Esophagus muscularis mucosa (tissue), 4 donors: ENCODE data around the gene CD2AP. TPM values are rescaled to one million over a fixed set of nuclear protein-coding genes. Genes with fewer than 3 reads are reported as not detected.

Source experiments
- DNase-seq: peaks from one replicate; pipeline ENCODE4 v3.0.0-alpha.2; 2017; ENCODE audit errors: extremely low spot score
- H3K27ac ChIP-seq, 4 donors: fragments of 200-600 bp; sonication (generic); replicated peaks in 1 of 4; 1 replicate in 3 of 4; 2 replicates in 1 of 4; pipeline ENCODE4 v1.5.1; 2016 to 2019; ENCODE audit warnings: mild to moderate bottlenecking in 1 of 4
- H3K27me3 ChIP-seq, 4 donors: fragments of 200-600 bp; sonication (generic); one replicate each; pipeline versions ENCODE4 v1.5.1 to v1.6.0; 2016 to 2019
- H3K36me3 ChIP-seq, 4 donors: fragments of 200-600 bp; sonication (generic); one replicate each; pipeline ENCODE4 v1.5.1; 2016 to 2019
- H3K4me1 ChIP-seq, 4 donors: fragments of 200-600 bp; sonication (generic); one replicate each; pipeline ENCODE4 v1.5.1; 2016 to 2019
- H3K4me3 ChIP-seq, 4 donors: fragments of 200-600 bp; sonication (generic); 1 replicate in 2 of 4; 2 replicates in 2 of 4; pipeline ENCODE4 v1.5.1; 2016 to 2019; ENCODE audit warnings: mild to moderate bottlenecking in 4 of 4, moderate library complexity in 1 of 4
- H3K9me3 ChIP-seq, 4 donors: fragments of 200-600 bp; sonication (generic); 1 replicate in 3 of 4; 2 replicates in 1 of 4; pipeline ENCODE4 v1.5.1; 2016 to 2019
- EP300 ChIP-seq: sonication (generic); formaldehyde crosslinking; IDR thresholded peaks from one replicate; pipeline ENCODE4 v1.6.1; 2017; ENCODE audit warnings: antibody characterized with exemption
- POLR2A ChIP-seq: fragments of 450-650 bp; IDR thresholded peaks from one replicate; pipeline ENCODE4 v1.6.1; 2017; ENCODE audit warnings: antibody characterized with exemption, moderate library complexity, mild to moderate bottlenecking, low read depth
- POLR2AphosphoS5 ChIP-seq, 2 donors: sonication (generic); formaldehyde crosslinking; IDR thresholded peaks; one replicate each; pipeline ENCODE4 v1.6.1; 2017; ENCODE audit warnings: antibody characterized with exemption in 2 of 2
- WGBS: methylation state at CpG from one replicate; pipeline ENCODE4 v1.1.5; 2018; 5-methylcytosine and 5-hydroxymethylcytosine counted together
- intact Hi-C: fragments of 100-400 bp; cut with DNase I; formaldehyde crosslinking; loops from one replicate; pipeline ENCODE4 v1.15.1; 2023
- small RNA-seq, 3 donors: library from RNA; depleted of rRNA; stranded (forward); fragments of <200 nt; gene quantifications; one replicate each; pipeline ENCODE3, GENCODE V24; 2016
- total RNA-seq, 4 donors: library from RNA; depleted of rRNA; stranded (reverse); fragments of >200 nt; gene quantifications; one replicate each; pipeline versions ENCODE4 v1.1.0 to v1.2.1, GENCODE V29; 2016
- TF ChIP-seq, protein P1 (sequence below), 3 experiments: fragments of 200-600 bp in 2 of 3; fragments of 450-650 bp in 1 of 3; sonication (generic) in 2 of 3; IDR thresholded peaks; one replicate each; pipeline ENCODE4 v1.5.1; 2017 to 2019; ENCODE audit warnings: antibody characterized with exemption in 3 of 3, mild to moderate bottlenecking in 2 of 3, moderate library complexity in 1 of 3

The CD2AP gene
- total RNA-seq, 4 donors from 2014 or later: 17.2 to 20.7 (median 20.0) TPM

DNA sequence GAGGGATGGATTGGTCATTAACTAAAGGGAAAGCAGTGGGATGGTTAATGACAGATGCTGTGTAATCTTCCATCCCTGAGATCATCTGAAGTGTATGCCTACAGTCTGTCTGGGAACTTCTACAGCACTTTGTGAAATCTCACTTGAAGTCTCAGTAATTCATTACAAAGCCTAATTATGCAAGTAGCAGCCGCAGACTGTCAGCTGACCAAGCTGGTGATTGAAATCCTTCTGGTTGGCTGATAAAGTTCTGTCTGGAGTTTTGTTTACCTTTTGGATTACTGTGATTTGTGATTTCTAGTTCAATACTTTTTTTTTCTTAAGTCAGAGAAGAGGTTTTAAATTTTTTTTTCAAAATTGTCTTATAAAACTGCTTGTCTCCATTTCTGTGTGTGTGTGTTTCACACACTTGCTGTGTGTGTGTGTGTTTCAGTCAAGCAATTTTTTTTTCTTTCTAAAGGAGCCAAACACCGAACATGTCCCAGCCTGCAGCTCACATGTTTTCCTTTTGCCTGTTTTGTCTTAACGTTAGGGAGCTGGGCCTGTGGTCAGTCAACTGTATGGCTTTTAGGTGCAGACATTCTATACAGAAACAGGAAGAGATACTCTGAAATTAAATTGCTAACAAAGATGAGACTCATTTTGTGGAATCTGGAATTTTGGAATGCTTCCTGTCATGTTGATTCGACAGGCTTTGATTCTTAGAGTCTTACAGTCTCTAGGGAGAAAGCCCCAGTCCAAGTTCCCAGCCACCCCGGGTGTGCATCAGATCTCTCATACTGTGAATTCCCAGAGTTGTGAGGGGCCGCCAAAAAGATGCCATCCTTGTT is 192.3 kb downstream of the CD2AP start:
- H3K27ac ChIP-seq: no peak overlapping the region
- intact Hi-C loops: no loop called here
- H3K4me1 ChIP-seq: peaks cover 0 to 5% (median 0%) of the 10 kb centered on the region in 4 donors
- H3K4me3 ChIP-seq: no peak overlapping the region
- peak; percentile 78 for DNase-seq
- H3K9me3 ChIP-seq: no peaks in the 10 kb centered on the region
- H3K27me3 ChIP-seq: no peaks in the 10 kb centered on the region
- TF ChIP-seq EP300: no peak
- TF ChIP-seq POLR2A: no peak
- no peak for TF ChIP-seq POLR2AphosphoS5 (IDR thresholded peaks at IDR 0.05)
- TF ChIP-seq, protein P1, sequence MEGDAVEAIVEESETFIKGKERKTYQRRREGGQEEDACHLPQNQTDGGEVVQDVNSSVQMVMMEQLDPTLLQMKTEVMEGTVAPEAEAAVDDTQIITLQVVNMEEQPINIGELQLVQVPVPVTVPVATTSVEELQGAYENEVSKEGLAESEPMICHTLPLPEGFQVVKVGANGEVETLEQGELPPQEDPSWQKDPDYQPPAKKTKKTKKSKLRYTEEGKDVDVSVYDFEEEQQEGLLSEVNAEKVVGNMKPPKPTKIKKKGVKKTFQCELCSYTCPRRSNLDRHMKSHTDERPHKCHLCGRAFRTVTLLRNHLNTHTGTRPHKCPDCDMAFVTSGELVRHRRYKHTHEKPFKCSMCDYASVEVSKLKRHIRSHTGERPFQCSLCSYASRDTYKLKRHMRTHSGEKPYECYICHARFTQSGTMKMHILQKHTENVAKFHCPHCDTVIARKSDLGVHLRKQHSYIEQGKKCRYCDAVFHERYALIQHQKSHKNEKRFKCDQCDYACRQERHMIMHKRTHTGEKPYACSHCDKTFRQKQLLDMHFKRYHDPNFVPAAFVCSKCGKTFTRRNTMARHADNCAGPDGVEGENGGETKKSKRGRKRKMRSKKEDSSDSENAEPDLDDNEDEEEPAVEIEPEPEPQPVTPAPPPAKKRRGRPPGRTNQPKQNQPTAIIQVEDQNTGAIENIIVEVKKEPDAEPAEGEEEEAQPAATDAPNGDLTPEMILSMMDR (IDR thresholded peaks at IDR 0.05): no peak
- no peaks in the 10 kb centered on the region for H3K36me3 ChIP-seq
- 41% methylated on average over 6 of the region's 6 CpGs for WGBS

DNA sequence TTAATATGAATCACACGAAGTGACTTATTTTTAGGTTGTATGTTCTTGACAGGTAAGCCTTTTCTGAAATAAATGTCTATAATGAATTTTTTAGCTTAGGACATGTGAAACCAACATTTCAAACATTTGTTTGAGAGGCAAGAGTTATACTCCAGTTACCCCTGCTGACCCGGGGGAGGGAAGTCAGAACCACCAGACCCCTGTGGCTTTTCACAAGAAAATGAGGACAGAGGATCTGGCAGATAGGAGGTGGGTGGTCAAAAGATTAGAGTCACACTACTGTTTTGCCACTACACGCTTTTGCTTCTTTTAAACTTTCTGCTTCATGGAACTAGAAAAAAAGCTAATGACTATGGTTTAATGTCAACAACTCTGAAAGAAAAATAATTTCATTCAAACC is 193.3 kb downstream of the CD2AP start:
- peaks cover 0 to 5% (median 0%) of the 10 kb centered on the region in 4 donors for H3K4me1 ChIP-seq
- intact Hi-C loops: no loop called here
- no peak for TF ChIP-seq POLR2AphosphoS5 (IDR thresholded peaks at IDR 0.05)
- DNase-seq: peak; percentile 75
- no peak overlapping the region for H3K27ac ChIP-seq
- H3K36me3 ChIP-seq: no peaks in the 10 kb centered on the region
- H3K4me3 ChIP-seq: no peak overlapping the region
- no peaks in the 10 kb centered on the region for H3K27me3 ChIP-seq
- H3K9me3 ChIP-seq: no peaks in the 10 kb centered on the region
- WGBS: 65% methylated on average over 3 of the region's 3 CpGs

DNA sequence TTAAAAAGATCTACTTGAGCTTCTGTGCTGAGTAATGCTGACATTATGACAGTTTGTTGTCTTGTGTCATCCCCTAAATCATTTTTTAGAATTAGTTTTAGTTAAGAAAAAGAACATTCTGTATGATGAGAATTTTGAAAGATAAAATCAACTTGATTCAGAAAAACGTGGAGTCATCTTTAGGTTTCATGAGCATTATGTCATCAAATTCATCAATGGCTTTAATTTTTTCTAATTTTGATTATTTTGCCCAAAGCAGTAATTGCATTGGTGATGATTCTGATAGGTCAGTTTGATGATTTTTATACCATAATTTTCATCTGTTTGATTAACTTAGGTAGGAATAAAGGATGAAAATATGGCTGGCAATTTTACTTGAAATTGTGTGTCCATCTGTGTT is 194.2 kb downstream of the CD2AP start:
- no peaks in the 10 kb centered on the region for H3K27me3 ChIP-seq
- no peak for DNase-seq
- no peak for TF ChIP-seq EP300
- TF ChIP-seq, protein P1 (IDR thresholded peaks at IDR 0.05): no peak
- TF ChIP-seq POLR2A: no peak
- TF ChIP-seq POLR2AphosphoS5 (IDR thresholded peaks at IDR 0.05): no peak
- H3K4me3 ChIP-seq: no peak overlapping the region
- intact Hi-C loops: no loop called here
- H3K4me1 ChIP-seq: peaks cover 0 to 5% (median 0%) of the 10 kb centered on the region in 4 donors
- H3K36me3 ChIP-seq: no peaks in the 10 kb centered on the region
- H3K27ac ChIP-seq: no peak overlapping the region
- no peaks in the 10 kb centered on the region for H3K9me3 ChIP-seq
- 62% methylated on average over 1 of the region's 1 CpG for WGBS

DNA sequence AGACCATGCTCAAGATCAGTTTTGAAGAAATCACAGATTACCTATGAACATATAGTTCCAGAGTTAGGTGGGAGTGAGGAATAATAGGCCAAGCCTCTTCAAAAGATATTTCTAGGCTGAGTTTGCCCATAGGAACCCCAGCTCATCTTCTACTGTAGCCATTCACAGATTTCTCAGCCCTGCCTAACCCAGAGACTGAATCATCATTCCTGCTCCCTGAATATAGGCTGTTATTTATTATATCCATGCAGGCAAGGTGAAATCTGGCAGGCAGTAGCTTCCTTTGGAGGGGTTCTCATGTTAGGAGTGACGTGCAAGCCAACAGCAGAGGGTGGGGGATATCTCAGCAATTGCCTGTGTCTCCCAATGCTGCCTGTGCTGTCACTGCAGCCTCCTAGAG is 195.2 kb downstream of the CD2AP start:
- no peaks in the 10 kb centered on the region for H3K36me3 ChIP-seq

DNA sequence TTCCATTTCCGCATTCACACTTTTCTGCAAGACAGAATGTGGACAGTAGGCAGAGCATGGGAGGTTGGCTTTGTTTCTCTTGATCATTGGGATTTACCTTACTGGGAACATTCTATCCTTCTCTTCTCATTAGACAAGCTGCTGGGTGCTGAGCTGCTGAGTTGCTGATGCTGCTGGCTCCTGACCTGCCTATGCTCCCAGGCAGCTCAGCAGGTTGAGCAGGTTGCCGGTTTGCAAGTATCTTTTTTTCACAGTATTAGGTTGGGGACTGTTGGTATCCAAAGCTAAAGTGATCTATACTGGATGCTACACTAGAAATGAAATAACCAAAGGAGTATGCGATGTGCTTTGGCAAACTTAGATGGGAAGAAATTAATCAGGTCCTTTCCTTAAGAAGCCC is 197.1 kb downstream of the CD2AP start:
- Histone ChIP-seq H3K27me3 (no peaks in the 10 kb centered on the region), H3K4me3 (no peak overlapping the region), H3K4me1 (peaks cover 0 to 2% (median 0%) of the 10 kb centered on the region in 4 donors), H3K36me3 (no peaks in the 10 kb centered on the region), H3K9me3 (no peaks in the 10 kb centered on the region), H3K27ac (no peak overlapping the region)
- TF ChIP-seq POLR2AphosphoS5 (IDR thresholded peaks at IDR 0.05) (no peak), POLR2A (no peak), EP300 (no peak)
- TF ChIP-seq, protein P1 (IDR thresholded peaks at IDR 0.05): no peak
- intact Hi-C loops: no loop called here
- WGBS: 81% methylated on average over 3 of the region's 3 CpGs
- peak; percentile 31 for DNase-seq

More for the DNA sequence above, 195.2 kb downstream of the CD2AP start:
- WGBS: 85% methylated on average over 1 of the region's 1 CpG
- TF ChIP-seq, protein P1 (IDR thresholded peaks at IDR 0.05): no peak
- TF ChIP-seq EP300 (no peak), POLR2AphosphoS5 (IDR thresholded peaks at IDR 0.05) (no peak), POLR2A (no peak)
- Histone ChIP-seq H3K9me3 (no peaks in the 10 kb centered on the region), H3K27ac (no peak overlapping the region), H3K27me3 (no peaks in the 10 kb centered on the region), H3K4me1 (peaks cover 0 to 5% (median 0%) of the 10 kb centered on the region in 4 donors), H3K4me3 (no peak overlapping the region)
- peak; percentile 75 for DNase-seq
- intact Hi-C loops: no loop called here

Small RNA genes lying within 50 kb of the gene (small RNA-seq; reads per million reads assigned to genes)
- 0 reads per million in 3 donors for gene RF00019

Other genes with a start within 250 kb of the CD2AP start
- gene TNFRSF21, start 167.9 kb upstream of the CD2AP start, total RNA-seq: 10 to 100 TPM; 23.7 to 37.0 (median 30.9) TPM
- under 1 TPM; 0.17 to 0.52 (median 0.37) TPM for gene ADGRF4, start 220.8 kb downstream of the CD2AP start, total RNA-seq